ENCODE data around the gene TSFM. TPM values are rescaled to one million over a fixed set of nuclear protein-coding genes. Genes with fewer than 3 reads are reported as not detected.

The TSFM gene
- total RNA-seq, 2 experiments from 2014 or later: 23.0 to 24.4 TPM

GRCh38 chr12:57845478-57846284 lies 63.1 kb downstream of the TSFM start:
- ATAC-seq (ENCODE audit: low read depth): peak; percentile 29
- Mint-ChIP-seq H3K4me1 (peaks cover 39% of the 10 kb centered on the region), H3K4me3 (peak overlapping the region; percentile 89), H3K27ac (peak overlapping the region; percentile 76), H3K9me3 (no peaks in the 10 kb centered on the region), H3K27me3 (peaks cover 4% of the 10 kb centered on the region), H3K36me3 (peaks cover 5% of the 10 kb centered on the region)
- peak; percentile 75 for DNase-seq
- POLR2A ChIA-PET: interaction anchor here (0.8 to 3.5 kb wide), 6 partner anchors 9 to 74 kb away, joined by 4 to 41 read pairs (median 7); partner anchors contain the start of genes EEF1AKMT3 and METTL1

GRCh38 chr12:57846285-57846576 lies 63.6 kb downstream of the TSFM start:
- peaks cover 35% of the 10 kb centered on the region for H3K4me1 Mint-ChIP-seq
- peaks cover 5% of the 10 kb centered on the region for H3K36me3 Mint-ChIP-seq
- POLR2A ChIA-PET: interaction anchor here (0.6 to 3.5 kb wide), 7 partner anchors 9 to 1113 kb away, joined by 3 to 41 read pairs (median 7); partner anchors contain the start of genes EEF1AKMT3 and METTL1
- no peak for DNase-seq
- H3K9me3 Mint-ChIP-seq: no peaks in the 10 kb centered on the region
- H3K4me3 Mint-ChIP-seq: peak overlapping the region; percentile 89
- ATAC-seq (ENCODE audit: low read depth): peak; percentile 20
- peak overlapping the region; percentile 61 for H3K27ac Mint-ChIP-seq
- H3K27me3 Mint-ChIP-seq: peaks cover 9% of the 10 kb centered on the region

- H3K27ac Mint-ChIP-seq: peak within 1 kb of the TSS; percentile 75
These were observed 64.2 kb downstream of the TSFM start, which contains the start of gene CTDSP2 for GRCh38 chr12:57846577-57847319. TSS of gene CTDSP2 (minus strand) at chr12:57846729. CDS start at chr12:57846435, 294 bp downstream.

More at GRCh38 chr12:57846577-57847319, 64.2 kb downstream of the TSFM start, which contains the start of gene CTDSP2:
- Mint-ChIP-seq H3K27me3 (peaks cover 14% of the 10 kb centered on the region), H3K9me3 (no peaks in the 10 kb centered on the region), H3K4me1 (peaks cover 31% of the 10 kb centered on the region), H3K36me3 (peaks cover 5% of the 10 kb centered on the region), H3K4me3 (peak within 1 kb of the TSS; percentile 89)
- ATAC-seq (ENCODE audit: low read depth) (peak; percentile 36), DNase-seq (peak; percentile 85)
- POLR2A ChIA-PET: interaction anchor here (0.6 to 3.5 kb wide), 8 partner anchors 10 to 1114 kb away, joined by 3 to 41 read pairs (median 6); partner anchors contain the start of genes EEF1AKMT3 and METTL1

Small RNA genes within 50 kb of the gene (microRNA-seq; reads per million reads assigned to microRNA genes)
- gene MIR26A2 (110 reads per million, percentile 58 among the genes with 10 or more reads in this experiment), gene MIR6759 (not detected)

Other genes starting within 250 kb of the TSFM start
- gene DCTN2, start 235.6 kb upstream of the TSFM start, total RNA-seq: 10 to 100 TPM; 81.0 to 84.4 TPM
- 1 to 10 TPM; 1.4 to 1.6 TPM for gene KIF5A, start 232.7 kb upstream of the TSFM start, total RNA-seq
- gene PIP4K2C, start 191.6 kb upstream of the TSFM start, total RNA-seq: 10 to 100 TPM; 21.6 to 24.1 TPM
- 10 to 100 TPM; 31.5 to 32.8 TPM for gene DTX3, start 178.0 kb upstream of the TSFM start, total RNA-seq
- gene ARHGEF25, start 171.4 kb upstream of the TSFM start, total RNA-seq: 1 to 10 TPM; 1.3 to 1.4 TPM
- gene B4GALNT1, start 149.6 kb upstream of the TSFM start, total RNA-seq: under 1 TPM; 0.65 to 0.80 TPM
- gene OS9, start 88.7 kb upstream of the TSFM start, total RNA-seq: 100 to 1,000 TPM; 135 to 140 TPM
- 10 to 100 TPM; 68.3 to 71.6 TPM for gene AGAP2, start 44.0 kb upstream of the TSFM start, total RNA-seq
- gene TSPAN31, start 37.7 kb upstream of the TSFM start, total RNA-seq: 10 to 100 TPM; 19.6 to 23.2 TPM
- 100 to 1,000 TPM in 1 of 2 experiments, 10 to 100 TPM in 1; 98.4 to 100 TPM for gene CDK4, start 30.5 kb upstream of the TSFM start, total RNA-seq
- gene MARCHF9, start 27.7 kb upstream of the TSFM start, total RNA-seq: 10 to 100 TPM; 37.1 to 38.3 TPM
- 1 to 10 TPM; 2.4 to 2.6 TPM for gene CYP27B1, start 15.7 kb upstream of the TSFM start, total RNA-seq
- gene METTL1, start 10.7 kb upstream of the TSFM start, total RNA-seq: 10 to 100 TPM; 13.9 to 14.9 TPM
- gene EEF1AKMT3, start 10.2 kb upstream of the TSFM start, total RNA-seq: 1 to 10 TPM; 3.8 to 4.1 TPM
- 1 to 10 TPM; 5.0 to 7.1 TPM for gene AVIL, start 35.9 kb downstream of the TSFM start, total RNA-seq
- gene CTDSP2, start 63.9 kb downstream of the TSFM start, total RNA-seq: 100 to 1,000 TPM; 161 TPM
- 10 to 100 TPM; 16.8 to 18.9 TPM for gene ATP23, start 158.8 kb downstream of the TSFM start, total RNA-seq